Sigmoid colon (tissue), 7 donors: ENCODE data around the gene SAMD11. TPM values are rescaled to one million over a fixed set of nuclear protein-coding genes. Genes with fewer than 3 reads are reported as not detected.

Experiments
- DNase-seq: peaks from one replicate; pipeline ENCODE4 v3.0.0-alpha.2; 2019
- H3K27ac ChIP-seq, 4 donors: fragments of 200-600 bp; sonication (generic); one replicate each; pipeline ENCODE4 v1.5.1; 2016 to 2019; ENCODE audit warnings: mild to moderate bottlenecking in 1 of 4
- H3K27me3 ChIP-seq, 3 donors: fragments of 200-600 bp; sonication (generic); one replicate each; pipeline ENCODE4 v1.5.1; 2019; ENCODE audit warnings: mild to moderate bottlenecking in 1 of 3
- H3K36me3 ChIP-seq, 4 donors: fragments of 200-600 bp; sonication (generic); one replicate each; pipeline ENCODE4 v1.5.1; 2016 to 2019
- H3K4me1 ChIP-seq, 4 donors: fragments of 200-600 bp; sonication (generic); one replicate each; pipeline ENCODE4 v1.5.1; 2017 to 2019
- H3K4me3 ChIP-seq, 4 donors: fragments of 200-600 bp; sonication (generic); one replicate each; pipeline ENCODE4 v1.5.1; 2017 to 2019; ENCODE audit warnings: mild to moderate bottlenecking in 2 of 4, moderate library complexity in 1 of 4
- H3K9me3 ChIP-seq, 4 donors: fragments of 200-600 bp in 3 of 4; sonication (generic) in 3 of 4; one replicate each; pipeline versions ENCODE4 v1.5.1 to v1.6.1; 2013 to 2019
- CTCF ChIP-seq, 4 experiments: fragments of 450-650 bp in 3 of 4; fragments of 200-600 bp in 1 of 4; IDR thresholded peaks; one replicate each; pipeline ENCODE4 v1.5.1; 2016 to 2019; ENCODE audit warnings: antibody characterized with exemption in 4 of 4, mild to moderate bottlenecking in 3 of 4, moderate library complexity in 2 of 4
- EP300 ChIP-seq, 4 donors: sonication (generic); formaldehyde crosslinking; IDR thresholded peaks; one replicate each; pipeline ENCODE4 v1.6.1; 2017; ENCODE audit warnings: antibody characterized with exemption in 4 of 4
- POLR2A ChIP-seq, 2 donors: fragments of 450-650 bp; IDR thresholded peaks; one replicate each; pipeline ENCODE4 v1.6.1; 2016; ENCODE audit warnings: antibody characterized with exemption in 2 of 2, mild to moderate bottlenecking in 2 of 2, moderate library complexity in 2 of 2
- POLR2AphosphoS5 ChIP-seq, 4 donors: sonication (generic); formaldehyde crosslinking; IDR thresholded peaks; one replicate each; pipeline ENCODE4 v1.6.1; 2017; ENCODE audit warnings: antibody characterized with exemption in 4 of 4
- WGBS, 2 donors: extraction: QIAGEN DNeasy Blood & Tissue Kit; methylation state at CpG; one replicate each; pipeline ENCODE4 v1.1.7; 2013; 5-methylcytosine and 5-hydroxymethylcytosine counted together
- intact Hi-C: fragments of 100-400 bp; cut with DNase I; formaldehyde crosslinking; loops from one replicate; pipeline ENCODE4 v1.15.1; 2023
- polyA plus RNA-seq, 3 donors: library from polyadenylated mRNA; stranded (reverse); fragments of 200-250 nt; gene quantifications; one replicate each; pipeline ENCODE4 v1.2.3, GENCODE V29; 2013
- small RNA-seq, 3 donors: library from RNA; depleted of rRNA; stranded (forward); fragments of <200 nt; gene quantifications; one replicate each; pipeline ENCODE3, GENCODE V24; 2016
- total RNA-seq, 4 donors: library from RNA; depleted of rRNA; stranded (reverse); fragments of >200 nt; gene quantifications; one replicate each; pipeline ENCODE4 v1.1.0, GENCODE V29; 2016
- donor health status: healthy with polysubstance abuse.
- donor health status: Bipolar disorder and iron deficiency.
- donor health status: healthy.

The SAMD11 gene
- total and polyA plus RNA-seq, 7 donors, result 0.60 to 4.9 (median 4.2) TPM

- intact Hi-C loops, result no loop called here
- TF ChIP-seq EP300 (IDR thresholded peaks at IDR 0.05), result no peak
- TF ChIP-seq CTCF (IDR thresholded peaks at IDR 0.05), result no peak
- TF ChIP-seq POLR2AphosphoS5 (IDR thresholded peaks at IDR 0.05), result no peak
- Histone ChIP-seq H3K4me1 (no peaks in the 10 kb centered on the region), H3K9me3 (peaks cover 0 to 5% (median 3%) of the 10 kb centered on the region in 4 donors), H3K27me3 (no peaks in the 10 kb centered on the region), H3K36me3 (no peaks in the 10 kb centered on the region), H3K27ac (no peak overlapping the region), H3K4me3 (no peak overlapping the region)
- WGBS, 2 donors, result 85 to 88% methylated on average over 7 of the region's 7 CpGs
- DNase-seq, result no peak
Measured at GRCh38 chr1:992362-992761, 68.6 kb downstream of the SAMD11 start.

DNA sequence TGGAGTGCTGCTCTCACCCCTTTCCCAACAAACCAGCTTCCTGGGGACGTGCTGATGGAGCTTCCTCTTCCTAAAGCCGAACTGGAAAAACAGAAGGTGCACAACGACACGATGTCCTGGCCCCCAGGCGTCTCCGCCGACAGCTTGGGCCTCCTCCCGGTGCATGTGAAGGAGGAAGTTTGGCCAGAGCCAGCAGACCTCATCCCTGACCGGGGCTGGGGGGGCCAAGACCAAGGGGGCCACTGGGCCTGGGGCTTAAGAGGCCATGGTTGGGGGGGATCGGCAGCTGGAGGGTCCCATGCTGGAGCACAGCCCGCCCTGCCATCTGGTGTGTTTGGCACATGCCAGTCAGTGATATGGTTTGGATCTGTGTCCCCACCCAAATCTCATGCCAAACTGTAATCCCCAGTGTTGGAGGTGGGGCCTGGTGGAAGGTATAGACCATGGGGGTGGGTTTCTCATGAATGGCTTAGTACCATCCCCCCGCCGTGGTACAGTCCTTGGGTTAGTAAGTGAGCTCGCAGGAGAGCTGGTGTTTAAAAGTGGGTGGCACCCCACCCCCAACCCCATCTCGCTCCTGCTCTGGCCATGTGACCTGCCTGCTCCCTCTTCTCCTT lies 69.8 kb downstream of the SAMD11 start:
- H3K27ac ChIP-seq, result no peak overlapping the region
- H3K27me3 ChIP-seq, result peaks cover 0 to 9% (median 0%) of the 10 kb centered on the region in 3 donors
- TF ChIP-seq POLR2AphosphoS5 (IDR thresholded peaks at IDR 0.05), result no peak
- TF ChIP-seq CTCF (IDR thresholded peaks at IDR 0.05), result no peak
- TF ChIP-seq POLR2A (IDR thresholded peaks at IDR 0.05), result no peak
- TF ChIP-seq EP300 (IDR thresholded peaks at IDR 0.05), result no peak
- intact Hi-C loops, result no loop called here
- no peaks in the 10 kb centered on the region for H3K36me3 ChIP-seq
- H3K4me1 ChIP-seq, result peaks cover 0 to 10% (median 6%) of the 10 kb centered on the region in 4 donors
- 77 to 83% methylated on average over 15 of the region's 15 CpGs for WGBS, 2 donors
- H3K9me3 ChIP-seq, result peaks cover 0 to 5% (median 3%) of the 10 kb centered on the region in 4 donors
- no peak for DNase-seq
- H3K4me3 ChIP-seq, result no peak overlapping the region

Small RNA genes within 50 kb of the gene (small RNA-seq; reads per million reads assigned to genes)
- gene AL645608.4, result 0 reads per million in 3 donors

Other genes with a start within 250 kb of the SAMD11 start
- not detected for gene OR4F16, start 237.3 kb upstream of the SAMD11 start, total RNA-seq
- not detected for gene OR4F16, start 237.3 kb upstream of the SAMD11 start, polyA plus RNA-seq
- gene NOC2L, start 35.3 kb downstream of the SAMD11 start, total RNA-seq, result 10 to 100 TPM; 26.0 to 32.6 (median 27.8) TPM
- 10 to 100 TPM; 25.4 to 81.6 (median 25.8) TPM for gene NOC2L, start 35.3 kb downstream of the SAMD11 start, polyA plus RNA-seq
- 10 to 100 TPM in 1 of 4 donors, 1 to 10 TPM in 3; 4.5 to 10.5 (median 5.1) TPM for gene KLHL17, start 36.7 kb downstream of the SAMD11 start, total RNA-seq
- 10 to 100 TPM in 1 of 3 donors, 1 to 10 TPM in 1, under 1 TPM in 1; 0.69 to 10.8 (median 1.2) TPM for gene KLHL17, start 36.7 kb downstream of the SAMD11 start, polyA plus RNA-seq
- gene PLEKHN1, start 42.6 kb downstream of the SAMD11 start, total RNA-seq, result not detected
- gene PLEKHN1, start 42.6 kb downstream of the SAMD11 start, polyA plus RNA-seq, result 1 to 10 TPM in 1 of 3 donors, under 1 TPM in 1, not detected in 1; 0.46 to 1.5 TPM
- gene PERM1, start 58.2 kb downstream of the SAMD11 start, total RNA-seq, result under 1 TPM in 1 of 4 donors, not detected in 3; under 0.01 TPM
- under 1 TPM in 2 of 3 donors, not detected in 1; 0.16 to 0.69 TPM for gene PERM1, start 58.2 kb downstream of the SAMD11 start, polyA plus RNA-seq
- gene HES4, start 76.2 kb downstream of the SAMD11 start, total RNA-seq, result 10 to 100 TPM; 25.0 to 65.1 (median 27.9) TPM
- 10 to 100 TPM in 1 of 3 donors, 1 to 10 TPM in 2; 1.2 to 15.7 (median 4.6) TPM for gene HES4, start 76.2 kb downstream of the SAMD11 start, polyA plus RNA-seq
- gene ISG15, start 89.6 kb downstream of the SAMD11 start, total RNA-seq, result 10 to 100 TPM; 49.4 to 81.1 (median 68.8) TPM
- 100 to 1,000 TPM in 2 of 3 donors, 10 to 100 TPM in 1; 78.7 to 357 (median 241) TPM for gene ISG15, start 89.6 kb downstream of the SAMD11 start, polyA plus RNA-seq
- 10 to 100 TPM in 2 of 4 donors, 1 to 10 TPM in 2; 3.9 to 23.3 (median 10.3) TPM for gene AGRN, start 96.2 kb downstream of the SAMD11 start, total RNA-seq
- 10 to 100 TPM in 1 of 3 donors, 1 to 10 TPM in 2; 2.8 to 54.4 (median 3.0) TPM for gene AGRN, start 96.2 kb downstream of the SAMD11 start, polyA plus RNA-seq
- gene RNF223, start 150.4 kb downstream of the SAMD11 start, total RNA-seq, result not detected
- 1 to 10 TPM in 2 of 3 donors, under 1 TPM in 1; 0.60 to 3.7 (median 1.9) TPM for gene RNF223, start 150.4 kb downstream of the SAMD11 start, polyA plus RNA-seq
- gene C1orf159, start 192.2 kb downstream of the SAMD11 start, total RNA-seq, result 10 to 100 TPM in 2 of 4 donors, 1 to 10 TPM in 2; 7.9 to 13.8 (median 10.4) TPM
- 10 to 100 TPM in 1 of 3 donors, 1 to 10 TPM in 2; 6.6 to 25.3 (median 6.9) TPM for gene C1orf159, start 192.2 kb downstream of the SAMD11 start, polyA plus RNA-seq
- not detected for gene TTLL10, start 250.0 kb downstream of the SAMD11 start, total RNA-seq
- under 1 TPM; 0.46 to 0.70 (median 0.60) TPM for gene TTLL10, start 250.0 kb downstream of the SAMD11 start, polyA plus RNA-seq